ENCODE data around the gene RLBP1. TPM values are rescaled to one million over a fixed set of nuclear protein-coding genes. Genes with fewer than 3 reads are reported as not detected.

The RLBP1 gene
- polyA plus RNA-seq, 1 donor from 2014 or later = 0.16 TPM

GRCh38 chr15:89217031-89217430 is 4.3 kb downstream of the RLBP1 start:
- TF ChIP-seq, protein P1, sequence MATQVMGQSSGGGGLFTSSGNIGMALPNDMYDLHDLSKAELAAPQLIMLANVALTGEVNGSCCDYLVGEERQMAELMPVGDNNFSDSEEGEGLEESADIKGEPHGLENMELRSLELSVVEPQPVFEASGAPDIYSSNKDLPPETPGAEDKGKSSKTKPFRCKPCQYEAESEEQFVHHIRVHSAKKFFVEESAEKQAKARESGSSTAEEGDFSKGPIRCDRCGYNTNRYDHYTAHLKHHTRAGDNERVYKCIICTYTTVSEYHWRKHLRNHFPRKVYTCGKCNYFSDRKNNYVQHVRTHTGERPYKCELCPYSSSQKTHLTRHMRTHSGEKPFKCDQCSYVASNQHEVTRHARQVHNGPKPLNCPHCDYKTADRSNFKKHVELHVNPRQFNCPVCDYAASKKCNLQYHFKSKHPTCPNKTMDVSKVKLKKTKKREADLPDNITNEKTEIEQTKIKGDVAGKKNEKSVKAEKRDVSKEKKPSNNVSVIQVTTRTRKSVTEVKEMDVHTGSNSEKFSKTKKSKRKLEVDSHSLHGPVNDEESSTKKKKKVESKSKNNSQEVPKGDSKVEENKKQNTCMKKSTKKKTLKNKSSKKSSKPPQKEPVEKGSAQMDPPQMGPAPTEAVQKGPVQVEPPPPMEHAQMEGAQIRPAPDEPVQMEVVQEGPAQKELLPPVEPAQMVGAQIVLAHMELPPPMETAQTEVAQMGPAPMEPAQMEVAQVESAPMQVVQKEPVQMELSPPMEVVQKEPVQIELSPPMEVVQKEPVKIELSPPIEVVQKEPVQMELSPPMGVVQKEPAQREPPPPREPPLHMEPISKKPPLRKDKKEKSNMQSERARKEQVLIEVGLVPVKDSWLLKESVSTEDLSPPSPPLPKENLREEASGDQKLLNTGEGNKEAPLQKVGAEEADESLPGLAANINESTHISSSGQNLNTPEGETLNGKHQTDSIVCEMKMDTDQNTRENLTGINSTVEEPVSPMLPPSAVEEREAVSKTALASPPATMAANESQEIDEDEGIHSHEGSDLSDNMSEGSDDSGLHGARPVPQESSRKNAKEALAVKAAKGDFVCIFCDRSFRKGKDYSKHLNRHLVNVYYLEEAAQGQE (IDR thresholded peaks at IDR 0.05; ENCODE audit: borderline replicate concordance) = no peak
- TF ChIP-seq POLR2AphosphoS5 (IDR thresholded peaks at IDR 0.05) (no peak), EZH2 (IDR thresholded peaks at IDR 0.05; ENCODE audit: borderline replicate concordance, insufficient read depth, low read length, poor library complexity, severe bottlenecking) (no peak), SMC3 (conservative IDR thresholded peaks at IDR 0.05; ENCODE audit: poor library complexity) (no peak), RAD21 (conservative IDR thresholded peaks at IDR 0.05) (no peak), MXI1 (conservative IDR thresholded peaks at IDR 0.05; ENCODE audit: poor library complexity, severe bottlenecking) (no peak), EP300 (conservative IDR thresholded peaks at IDR 0.05; ENCODE audit: poor library complexity, severe bottlenecking) (no peak), TAF1 (IDR thresholded peaks at IDR 0.05; ENCODE audit: low read depth) (no peak)
- TF ChIP-seq, protein P2, sequence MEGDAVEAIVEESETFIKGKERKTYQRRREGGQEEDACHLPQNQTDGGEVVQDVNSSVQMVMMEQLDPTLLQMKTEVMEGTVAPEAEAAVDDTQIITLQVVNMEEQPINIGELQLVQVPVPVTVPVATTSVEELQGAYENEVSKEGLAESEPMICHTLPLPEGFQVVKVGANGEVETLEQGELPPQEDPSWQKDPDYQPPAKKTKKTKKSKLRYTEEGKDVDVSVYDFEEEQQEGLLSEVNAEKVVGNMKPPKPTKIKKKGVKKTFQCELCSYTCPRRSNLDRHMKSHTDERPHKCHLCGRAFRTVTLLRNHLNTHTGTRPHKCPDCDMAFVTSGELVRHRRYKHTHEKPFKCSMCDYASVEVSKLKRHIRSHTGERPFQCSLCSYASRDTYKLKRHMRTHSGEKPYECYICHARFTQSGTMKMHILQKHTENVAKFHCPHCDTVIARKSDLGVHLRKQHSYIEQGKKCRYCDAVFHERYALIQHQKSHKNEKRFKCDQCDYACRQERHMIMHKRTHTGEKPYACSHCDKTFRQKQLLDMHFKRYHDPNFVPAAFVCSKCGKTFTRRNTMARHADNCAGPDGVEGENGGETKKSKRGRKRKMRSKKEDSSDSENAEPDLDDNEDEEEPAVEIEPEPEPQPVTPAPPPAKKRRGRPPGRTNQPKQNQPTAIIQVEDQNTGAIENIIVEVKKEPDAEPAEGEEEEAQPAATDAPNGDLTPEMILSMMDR (IDR thresholded peaks at IDR 0.05; ENCODE audit: poor library complexity, severe bottlenecking) = no peak
- Histone ChIP-seq H3F3A (ENCODE audit: insufficient read depth, low read length, poor library complexity, severe bottlenecking) (no peaks in the 10 kb centered on the region), H3K4me2 (ENCODE audit: low read length) (no peak overlapping the region), H2AFZ (ENCODE audit: low read depth, low read length) (no peak overlapping the region), H4K20me1 (ENCODE audit: insufficient read depth) (no peaks in the 10 kb centered on the region), H3K27ac (ENCODE audit: low read length) (no peak overlapping the region), H3K4me3 (ENCODE audit: low read length) (no peak overlapping the region), H3K9me3 (ENCODE audit: low read length) (no peaks in the 10 kb centered on the region), H3K36me3 (ENCODE audit: insufficient read depth, low read length) (no peaks in the 10 kb centered on the region), H3K9me2 (ENCODE audit: insufficient read depth, low read length) (no peaks in the 10 kb centered on the region), H3K27me3 (ENCODE audit: insufficient read depth, low read depth, low read length) (no peaks in the 10 kb centered on the region), H3K9ac (ENCODE audit: low read length) (no peak overlapping the region), H3K79me2 (replicated peaks; ENCODE audit: insufficient read depth, low read length) (no peaks in the 10 kb centered on the region)

DNA sequence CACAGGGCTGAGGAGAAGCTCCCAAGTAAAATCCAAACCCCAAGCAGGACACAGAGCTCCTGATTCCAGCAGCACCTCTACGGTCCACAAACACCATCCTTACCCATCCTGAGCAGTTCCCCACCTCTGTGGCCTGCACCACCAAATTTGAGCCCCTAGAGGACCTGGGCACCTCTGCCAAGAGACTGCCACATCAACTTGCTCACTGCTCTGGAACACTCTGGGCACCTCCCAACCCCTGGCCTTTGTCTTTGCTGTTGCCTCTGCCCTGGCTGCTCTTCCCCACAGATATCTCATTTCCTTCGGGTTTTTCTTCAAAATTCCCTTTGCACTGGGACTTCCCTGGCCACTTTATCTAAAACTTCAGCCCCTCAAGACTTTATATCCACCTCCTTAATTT is 5.8 kb downstream of the RLBP1 start:
- no peak overlapping the region for H3K4me3 ChIP-seq (ENCODE audit: low read length)
- no peak overlapping the region for H3K27ac ChIP-seq (ENCODE audit: low read length)
- H3K9me3 ChIP-seq (ENCODE audit: low read length) = no peaks in the 10 kb centered on the region
- H3K36me3 ChIP-seq (ENCODE audit: insufficient read depth, low read length) = no peaks in the 10 kb centered on the region
- TF ChIP-seq SMC3 (conservative IDR thresholded peaks at IDR 0.05; ENCODE audit: poor library complexity) = no peak
- no peak for TF ChIP-seq EP300 (conservative IDR thresholded peaks at IDR 0.05; ENCODE audit: poor library complexity, severe bottlenecking)
- TF ChIP-seq RAD21 (conservative IDR thresholded peaks at IDR 0.05) = no peak
- TF ChIP-seq TAF1 (IDR thresholded peaks at IDR 0.05; ENCODE audit: low read depth) = no peak
- TF ChIP-seq, protein P2 (IDR thresholded peaks at IDR 0.05; ENCODE audit: poor library complexity, severe bottlenecking) = no peak
- no peak for TF ChIP-seq POLR2AphosphoS5 (IDR thresholded peaks at IDR 0.05)
- TF ChIP-seq, protein P1 (IDR thresholded peaks at IDR 0.05; ENCODE audit: borderline replicate concordance) = no peak
- TF ChIP-seq EZH2 (IDR thresholded peaks at IDR 0.05; ENCODE audit: borderline replicate concordance, insufficient read depth, low read length, poor library complexity, severe bottlenecking) = no peak
- no peak for TF ChIP-seq MXI1 (conservative IDR thresholded peaks at IDR 0.05; ENCODE audit: poor library complexity, severe bottlenecking)
- H4K20me1 ChIP-seq (ENCODE audit: insufficient read depth) = no peaks in the 10 kb centered on the region
- no peaks in the 10 kb centered on the region for H3F3A ChIP-seq (ENCODE audit: insufficient read depth, low read length, poor library complexity, severe bottlenecking)
- H3K4me2 ChIP-seq (ENCODE audit: low read length) = no peak overlapping the region
- H3K27me3 ChIP-seq (ENCODE audit: insufficient read depth, low read depth, low read length) = no peaks in the 10 kb centered on the region
- H2AFZ ChIP-seq (ENCODE audit: low read depth, low read length) = no peak overlapping the region
- H3K9me2 ChIP-seq (ENCODE audit: insufficient read depth, low read length) = no peaks in the 10 kb centered on the region
- no peaks in the 10 kb centered on the region for H3K79me2 ChIP-seq (replicated peaks; ENCODE audit: insufficient read depth, low read length)
- H3K9ac ChIP-seq (ENCODE audit: low read length) = no peak overlapping the region

All from neural cell (in vitro differentiated cells).